K562 (cell line): ENCODE results near the gene LRRC15. TPM values are rescaled to one million over a fixed set of nuclear protein-coding genes. Genes with fewer than 3 reads are reported as not detected.
A peak's percentile ranks its signal among the peaks of the same experiment; 100 is the strongest.

Experiments used
- ATAC-seq: fragments of 200-7000 bp; cut with Tn5 transposase; 3 replicates; pipeline ENCODE4 v1.9.1; 2020; ENCODE audit warnings: moderate library complexity
- BruUV-seq: library from RNA; stranded (reverse); fragments of 400-500 nt; replicated peaks from 2 replicates; lab custom pipeline; 2021; lab: Mats Ljungman, UMichigan
- CTCF ChIA-PET: fragments of 300-600 bp; formaldehyde crosslinking; extraction: SDS; loops from one replicate; lab custom pipeline; 2021; ENCODE audit warnings: low intra/inter-chr PET ratio; lab: Yijun Ruan, JAX
- POLR2A ChIA-PET: fragments of 300-600, 350-650 bp; sonication (Branson Sonifier 250); formaldehyde crosslinking; extraction: SDS; loops from one replicate; lab custom pipeline; 2021; ENCODE audit warnings: antibody characterized with exemption, inconsistent platforms; lab: Yijun Ruan, JAX
- DNase-seq, 4 experiments: peaks; one replicate each; pipeline versions ENCODE4 v3.0.0 to v3.0.0-alpha.2; 2011 to 2018; ENCODE audit warnings: low spot score in 3 of 4, mixed read lengths in 3 of 4; ENCODE audit errors: extremely low read depth in 1 of 4
- FAIRE-seq: peaks from 2 replicates; lab custom pipeline; 2011; peaks lifted over from hg19 to GRCh38; lab: Jason Lieb, UNC
- H2AFZ ChIP-seq: 2 replicates; pipeline ENCODE4 v1.6.0; 2011; ENCODE audit warnings: low read depth, low read length, control low read depth, inconsistent platforms
- H3K27ac ChIP-seq: fragments of 200-600 bp; 3 replicates; pipeline ENCODE4 v1.8.0; 2011; ENCODE audit warnings: low read depth, mild to moderate bottlenecking, control low read depth, inconsistent platforms, low read length, moderate library complexity, mixed read lengths; ENCODE audit errors: extremely low read depth
- H3K27me3 ChIP-seq, 2 experiments: fragments of 300-600 bp in 1 of 2; 2 replicates in 1 of 2; 3 replicates in 1 of 2; pipeline versions ENCODE4 v1.6.0 to v1.8.0; 2011; ENCODE audit warnings: inconsistent platforms in 2 of 2, low read length in 2 of 2, mild to moderate bottlenecking in 1 of 2, mixed read lengths in 1 of 2, moderate library complexity in 1 of 2; ENCODE audit not compliant: control insufficient read depth in 2 of 2, insufficient read depth in 2 of 2
- H3K36me3 ChIP-seq: fragments of 300-600 bp; 3 replicates; pipeline ENCODE4 v1.8.0; 2011; ENCODE audit warnings: mild to moderate bottlenecking, low read length, inconsistent platforms; ENCODE audit not compliant: control insufficient read depth, insufficient read depth
- H3K4me1 ChIP-seq, 2 experiments: fragments of 200-600 bp in 1 of 2; replicated peaks in 1 of 2; 2 replicates in 1 of 2; 3 replicates in 1 of 2; pipeline versions ENCODE4 v1.5.1 to v1.8.0; 2011; ENCODE audit warnings: inconsistent platforms in 2 of 2, low read length in 2 of 2, mild to moderate bottlenecking in 1 of 2, mixed read lengths in 1 of 2, moderate library complexity in 1 of 2; ENCODE audit not compliant: control insufficient read depth in 2 of 2, insufficient read depth in 2 of 2
- H3K4me2 ChIP-seq: 2 replicates; pipeline ENCODE4 v1.6.1; 2011; ENCODE audit warnings: low read length, control low read depth, inconsistent platforms, mixed read lengths; ENCODE audit not compliant: insufficient read depth
- H3K4me3 ChIP-seq: fragments of 200-600 bp; sonication (generic), shearing (Covaris generic); 2 replicates; pipeline ENCODE4 v1.5.1; 2016; ENCODE audit warnings: control low read depth, inconsistent platforms
- H3K79me2 ChIP-seq: fragments of 200-600 bp; 3 replicates; pipeline ENCODE4 v1.8.0; 2011; ENCODE audit warnings: low read length, inconsistent platforms; ENCODE audit not compliant: control insufficient read depth, insufficient read depth
- H3K9ac ChIP-seq, 2 experiments: 2 replicates each; pipeline versions ENCODE4 v1.6.0 to v1.6.1; 2011; ENCODE audit warnings: low read depth in 2 of 2, low read length in 2 of 2, control low read depth in 1 of 2, inconsistent platforms in 1 of 2, mild to moderate bottlenecking in 1 of 2, mixed read lengths in 1 of 2; ENCODE audit not compliant: insufficient read depth in 1 of 2
- H3K9me1 ChIP-seq: one replicate; pipeline ENCODE4 v1.6.0; 2011; ENCODE audit warnings: inconsistent platforms, mild to moderate bottlenecking, low read length, moderate library complexity; ENCODE audit not compliant: control insufficient read depth, insufficient read depth
- H3K9me3 ChIP-seq: replicated peaks from 2 replicates; pipeline ENCODE4 v1.5.1; 2011; ENCODE audit warnings: low read depth, low read length, inconsistent platforms; ENCODE audit not compliant: control insufficient read depth, insufficient read depth
- H4K20me1 ChIP-seq: replicated peaks from 2 replicates; pipeline ENCODE4 v1.6.1; 2011; ENCODE audit warnings: low read length, inconsistent platforms, mixed read lengths; ENCODE audit not compliant: control insufficient read depth, insufficient read depth
- BACH1 ChIP-seq: fragments of 200-800 bp; sonication (Bioruptor generic); IDR thresholded peaks from 2 replicates; pipeline ENCODE4 v1.6.1; 2016; ENCODE audit warnings: missing genetic modification characterization, missing compliant biosample characterization
- CBFA2T3 ChIP-seq: fragments of 450-650 bp; IDR thresholded peaks from 2 replicates; pipeline ENCODE4 v1.6.1; 2017
- CXXC5 ChIP-seq: fragments of 250-450 bp; sonication (Bioruptor Pico); IDR thresholded peaks from 2 replicates; pipeline ENCODE4 v1.8.0; 2022; ENCODE audit warnings: inconsistent platforms, mild to moderate bottlenecking, moderate library complexity
- DACH1 ChIP-seq: fragments of 450-650 bp; IDR thresholded peaks from 2 replicates; pipeline ENCODE4 v1.6.1; 2018; ENCODE audit not compliant: partially characterized antibody
- ELF2 ChIP-seq: fragments of 250-450 bp; sonication (Bioruptor Pico); IDR thresholded peaks from 2 replicates; pipeline ENCODE4 v1.5.0; 2021; ENCODE audit warnings: mild to moderate bottlenecking
- FUS ChIP-seq: fragments of 200-400 bp; formaldehyde crosslinking; optimal IDR thresholded peaks from 2 replicates; pipeline ENCODE3; 2017; ENCODE audit warnings: low read depth, low read length
- GTF2F1 ChIP-seq: IDR thresholded peaks from 2 replicates; pipeline ENCODE4 v1.6.1; 2011; ENCODE audit warnings: low read depth, low read length, improper control_type of control experiment
- MAZ ChIP-seq, 2 experiments: fragments of 450-650 bp in 1 of 2; sonication (generic) in 1 of 2; formaldehyde crosslinking; IDR thresholded peaks in 1 of 2; conservative IDR thresholded peaks in 1 of 2; 2 replicates each; pipeline versions ENCODE4 v1.4.0 to v1.5.0; 2020; ENCODE audit warnings: mild to moderate bottlenecking in 1 of 2, missing genetic modification reagents in 1 of 2
- MCM2 ChIP-seq: fragments of 450-650 bp; IDR thresholded peaks from 2 replicates; pipeline ENCODE4 v1.6.1; 2017; ENCODE audit warnings: low read depth, mild to moderate bottlenecking
- NR3C1 ChIP-seq: sonication (generic); formaldehyde crosslinking; IDR thresholded peaks from 2 replicates; pipeline ENCODE4 v1.8.1; 2022; ENCODE audit warnings: missing genetic modification reagents
- NRF1 ChIP-seq, 2 experiments: fragments of 450-650 bp; IDR thresholded peaks in 1 of 2; conservative IDR thresholded peaks in 1 of 2; 2 replicates each; pipeline ENCODE4 v1.6.1; 2014; ENCODE audit warnings: mild to moderate bottlenecking in 2 of 2
- PHF21A ChIP-seq: fragments of 450-650 bp; IDR thresholded peaks from 2 replicates; pipeline ENCODE4 v1.6.1; 2017; ENCODE audit warnings: low read depth, borderline replicate concordance
- SOX6 ChIP-seq: fragments of 450-650 bp; IDR thresholded peaks from 2 replicates; pipeline ENCODE4 v1.6.1; 2014; ENCODE audit warnings: mild to moderate bottlenecking
- SRF ChIP-seq, 2 experiments: fragments of 250-450, 450-650 bp in 1 of 2; sonication (Bioruptor Pico) in 1 of 2; sonication (generic) in 1 of 2; formaldehyde crosslinking; IDR thresholded peaks; 2 replicates each; pipeline versions ENCODE4 v1.5.0 to v1.5.1; 2020 to 2022; ENCODE audit warnings: mild to moderate bottlenecking in 1 of 2, missing genetic modification reagents in 1 of 2
- TBP ChIP-seq: optimal IDR thresholded peaks from 2 replicates; pipeline ENCODE3; 2011; ENCODE audit warnings: low read depth, low read length, improper control_type of control experiment
- TEAD2 ChIP-seq: fragments of 450-650 bp; IDR thresholded peaks from 2 replicates; pipeline ENCODE4 v1.6.1; 2016; ENCODE audit warnings: missing genetic modification characterization, control low read depth, missing compliant biosample characterization
- TEAD4 ChIP-seq, 2 experiments: sonication (generic) in 1 of 2; formaldehyde crosslinking in 1 of 2; IDR thresholded peaks; 2 replicates each; pipeline versions ENCODE4 v1.6.1 to v1.8.0; 2012 to 2022; ENCODE audit warnings: borderline replicate concordance in 1 of 2, inconsistent platforms in 1 of 2, low read length in 1 of 2, mild to moderate bottlenecking in 1 of 2, missing genetic modification reagents in 1 of 2
- TSHZ1 ChIP-seq: fragments of 250-450 bp; sonication (Bioruptor Pico); IDR thresholded peaks from 2 replicates; pipeline ENCODE4 v1.4.0; 2020; ENCODE audit warnings: mild to moderate bottlenecking, moderate library complexity
- ZNF184 ChIP-seq: sonication (generic); formaldehyde crosslinking; IDR thresholded peaks from 2 replicates; pipeline ENCODE4 v1.5.0; 2020; ENCODE audit warnings: missing genetic modification reagents
- ZNF589 ChIP-seq: fragments of 200-800 bp; sonication (Bioruptor generic); IDR thresholded peaks from 2 replicates; pipeline ENCODE4 v1.6.1; 2016; ENCODE audit warnings: low read depth, missing genetic modification characterization, missing compliant biosample characterization
- ZNF764 ChIP-seq: fragments of 250-450 bp; sonication (Bioruptor Pico); IDR thresholded peaks from 2 replicates; pipeline ENCODE4 v1.4.0; 2020; ENCODE audit warnings: low read depth, mild to moderate bottlenecking, moderate library complexity
- WGBS: fragments of 100-300 bp; shearing (Covaris generic); methylation state at CpG from one replicate; pipeline ENCODE4 v1.1.6; 2016; ENCODE audit warnings: low coverage, mixed read lengths; ENCODE audit not compliant: insufficient coverage; ENCODE audit errors: missing lambda C conversion rate; 5-methylcytosine and 5-hydroxymethylcytosine counted together
- in situ Hi-C: fragments of 300-500 bp; cut with MboI; formaldehyde crosslinking; loops from 4 replicates; pipeline ENCODE4 v1.15.0; 2018; ENCODE audit warnings: inconsistent platforms, mixed read lengths
- intact Hi-C: fragments of 100-400 bp; cut with micrococcal nuclease; formaldehyde crosslinking; loops from 2 replicates; pipeline ENCODE4 v1.14.2; 2022
- polyA plus RNA-seq, 8 experiments: library from polyadenylated mRNA; depleted of rRNA in 4 of 8; stranded (reverse) in 5 of 8; unstranded in 3 of 8; fragments of >200 nt; fragmentation: Nextera tagmentation in 2 of 8; fragmentation: Illumina TruSeq in 1 of 8; extraction: Ambion mirVana in 2 of 8; extraction: Trizol in 1 of 8; gene quantifications; 2 replicates each; pipeline versions ENCODE4 v1.2.1 to v1.2.3, GENCODE V29; 2011 to 2014; ENCODE audit warnings: inconsistent platforms in 1 of 8, missing spikeins in 1 of 8
- total RNA-seq, 7 experiments: library from RNA; depleted of rRNA in 6 of 7; stranded (reverse); fragments of >200 nt in 6 of 7; fragmentation: Illumina TruSeq in 2 of 7; extraction: Trizol in 2 of 7; gene quantifications; 2 replicates each; pipeline versions ENCODE4 v1.2.1 to v1.2.3, GENCODE V29; 2011 to 2021; ENCODE audit warnings: low replicate concordance in 1 of 7

Gene LRRC15
- total and polyA plus RNA-seq, 9 of the 15 experiments (the other 6 are each of a cell fraction or from before 2014, with no cell fraction given), result not detected

- WGBS, result 7% methylated on average over 14 of the region's 16 CpGs
- H3K9me3 ChIP-seq, result no peaks in the 10 kb centered on the region
- peaks cover 12 to 14% of the 10 kb centered on the region in 2 experiments for H3K4me1 ChIP-seq
- H3K36me3 ChIP-seq, result no peaks in the 10 kb centered on the region
- intact Hi-C loops (loop anchor here (10.0 kb wide), 4 partner anchors 238 to 1498 kb away; no protein-coding TSS in a partner anchor), in situ Hi-C loops (loop anchor here (10.0 to 25.0 kb wide), 2 partner anchors 148 to 1501 kb away; no protein-coding TSS in a partner anchor)
- peak; percentile 82 for FAIRE-seq
- no TSS peak for BruUV-seq
- H3K4me3 ChIP-seq, result no peak overlapping the region
- POLR2A ChIA-PET, result interaction anchor here (0.6 to 5.5 kb wide), 5 partner anchors 15 to 531 kb away, joined by 3 to 48 read pairs (median 3); partner anchors contain the start of gene HES1
- peak overlapping the region; percentile 9; the same call in 1 of the 2 replicates for H3K4me2 ChIP-seq
- no peaks in the 10 kb centered on the region for H3K79me2 ChIP-seq
- H4K20me1 ChIP-seq, result no peaks in the 10 kb centered on the region
- no peaks in the 10 kb centered on the region for H3K9me1 ChIP-seq
- no peak overlapping the region for H2AFZ ChIP-seq
- peak overlapping the region in 1 of 2 experiments; percentile 65; a peak in 2 of 4 replicates for H3K9ac ChIP-seq
- DNase-seq, result peak in 2 of 4 experiments; percentile 48 to 69
- peak; percentile 51 for ATAC-seq
- H3K27me3 ChIP-seq, result no peaks in the 10 kb centered on the region
- CTCF ChIA-PET, result no interaction called here
- no peak overlapping the region for H3K27ac ChIP-seq
- TF ChIP-seq ZNF589 (CRISPR knock-in tag) (peak; percentile 41; the same call in 1 of the 2 replicates), ELF2 (CRISPR knock-in tag) (no peak), ZNF764 (CRISPR knock-in tag) (no peak), DACH1 (no peak), NRF1 (conservative IDR thresholded peaks at IDR 0.05 in 1 of 2, IDR thresholded peaks at IDR 0.05 in 1 of 2) (peak; percentile 51 to 63; a peak in 3 of 4 replicates), MAZ (CRISPR knock-in tag; conservative IDR thresholded peaks at IDR 0.05 in 1 of 2, IDR thresholded peaks at IDR 0.05 in 1 of 2) (peak; percentile 48 to 79; a peak in 2 of 4 replicates), NR3C1 (no peak), ZNF184 (CRISPR knock-in tag) (no peak), CXXC5 (CRISPR knock-in tag) (peak; percentile 76), TEAD2 (tag) (no peak), FUS (no peak), SOX6 (peak; percentile 70), TBP (no peak), PHF21A (peak; percentile 41; the same call in 1 of the 2 replicates), TSHZ1 (CRISPR knock-in tag) (no peak), CBFA2T3 (peak; percentile 61), TEAD4 (IDR thresholded peaks at IDR 0.05; ENCODE audit: low read length) (peak; percentile 48; the same call in 1 of the 2 replicates), TEAD4 (CRISPR knock-in tag; IDR thresholded peaks at IDR 0.05; ENCODE audit: borderline replicate concordance) (no peak), MCM2 (no peak), GTF2F1 (no peak), BACH1 (tag) (no peak; the same call in 1 of the 2 replicates), SRF (CRISPR knock-in tag; IDR thresholded peaks at IDR 0.05) (no peak; a peak in 1 of 4 replicates)
Observed at GRCh38 chr3:194312743-194313281, 56.7 kb downstream of the LRRC15 start.
